Dedifferentiated amniotic fluid mesenchymal stem cell (primary cell): ENCODE measurements around the gene MTREX.

Experiments
- DNase-seq: peaks from one replicate; pipeline ENCODE4 v3.0.0-alpha.2; 2016; ENCODE audit errors: extremely low spot score

The MTREX gene

DNA sequence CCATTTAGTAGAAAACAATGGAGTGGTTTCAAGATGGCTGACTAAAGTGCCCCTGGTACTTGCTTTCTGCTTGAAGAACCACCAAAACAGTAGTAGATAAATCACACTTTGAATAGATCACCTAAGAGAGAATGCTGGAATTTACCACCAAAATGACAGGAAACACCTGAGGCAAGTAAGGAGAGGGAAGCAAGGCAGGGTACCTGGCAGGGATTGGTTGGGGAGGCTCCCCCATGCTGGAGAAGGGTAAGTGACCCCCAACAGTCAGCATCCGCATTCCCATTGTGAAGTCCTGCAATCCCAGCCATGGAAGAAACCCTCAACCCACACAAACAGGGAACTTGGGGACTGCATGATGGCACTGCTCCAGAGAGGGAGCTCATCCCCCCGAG, 121.4 kb downstream of the MTREX start:
- DNase-seq = no peak

DNA sequence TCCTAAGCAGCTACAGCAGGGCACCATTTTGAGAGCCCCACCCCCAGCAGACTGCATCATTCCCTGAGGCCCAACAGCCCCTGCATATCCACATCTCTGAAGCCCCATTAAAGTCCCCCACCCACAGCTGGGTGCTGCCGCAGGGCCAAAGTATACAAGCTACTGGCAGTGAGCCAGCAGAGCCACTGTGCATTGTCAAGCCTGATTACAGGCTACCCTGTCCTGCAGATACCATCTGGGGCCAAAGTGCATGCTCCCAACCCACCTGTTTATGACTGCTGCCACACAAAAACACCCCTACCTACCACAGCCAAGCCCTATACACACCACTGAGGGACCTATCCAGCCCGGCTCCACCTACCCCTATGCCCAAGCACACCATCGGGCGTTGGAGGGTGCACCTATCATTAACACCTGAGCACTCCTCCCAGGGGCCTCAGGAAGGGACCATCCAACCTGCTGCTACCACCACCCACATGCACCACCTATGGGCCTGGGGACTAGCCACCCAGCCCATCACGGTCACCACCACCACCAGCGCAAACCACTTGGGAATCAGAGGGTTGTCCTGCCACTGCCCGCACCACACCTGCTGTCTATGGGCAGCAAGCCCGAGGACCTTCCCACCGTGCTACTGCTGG, 121.9 kb downstream of the MTREX start:
- no peak for DNase-seq

DNA sequence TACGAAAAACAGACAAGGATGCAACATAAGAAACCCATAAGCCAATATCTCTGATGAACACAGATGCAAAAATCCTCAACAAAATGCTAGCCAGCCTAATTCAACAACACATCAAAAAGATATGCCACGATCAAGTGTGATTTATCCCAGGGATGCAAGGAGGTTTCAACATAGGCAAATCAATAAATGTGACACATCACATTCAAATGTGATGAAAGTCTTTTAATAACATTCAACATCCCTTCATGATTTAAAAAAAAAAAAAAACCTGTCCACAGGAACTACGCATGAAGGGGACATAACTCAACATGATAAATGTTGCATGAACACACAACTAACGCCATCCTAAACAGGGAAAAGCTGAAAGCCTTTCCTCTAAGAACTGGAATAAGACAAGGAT, 124.8 kb downstream of the MTREX start:
- DNase-seq = no peak

DNA sequence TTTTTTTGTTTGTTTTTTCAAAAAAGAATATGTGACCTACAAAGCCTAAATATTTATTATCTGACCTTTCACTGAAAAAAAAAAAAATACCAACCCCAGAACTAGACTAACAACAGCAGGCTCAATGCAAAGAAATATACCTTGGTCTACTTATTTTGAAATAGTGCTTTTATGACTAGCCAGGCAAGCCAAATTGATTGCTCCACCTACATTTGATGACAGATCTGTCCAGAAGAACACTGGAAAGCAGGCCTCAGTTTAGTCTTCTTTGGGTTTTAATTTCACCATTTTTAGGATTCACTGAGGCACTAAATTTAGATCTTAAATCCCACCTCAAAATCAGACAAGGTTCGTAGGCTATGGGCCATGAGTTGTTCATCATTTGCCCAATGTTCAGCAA, 129.7 kb downstream of the MTREX start:
- DNase-seq = no peak

DNA sequence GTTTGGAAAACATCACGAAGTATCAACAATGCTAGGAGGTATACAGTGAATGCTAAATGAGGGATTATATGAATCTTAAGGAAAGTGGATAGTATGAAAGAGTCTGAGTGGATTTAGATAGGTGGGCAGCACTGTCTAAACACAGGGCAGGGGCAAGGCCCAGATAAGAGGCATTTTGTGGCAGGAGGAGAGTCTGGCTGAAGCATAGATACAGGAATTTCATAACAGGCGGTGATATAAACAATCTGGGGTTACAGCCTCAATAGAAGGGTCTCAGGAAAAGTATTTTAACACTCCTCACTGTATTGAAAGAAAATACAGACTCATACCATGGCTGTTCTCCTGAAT, 130.0 kb downstream of the MTREX start:
- DNase-seq = no peak

DNA sequence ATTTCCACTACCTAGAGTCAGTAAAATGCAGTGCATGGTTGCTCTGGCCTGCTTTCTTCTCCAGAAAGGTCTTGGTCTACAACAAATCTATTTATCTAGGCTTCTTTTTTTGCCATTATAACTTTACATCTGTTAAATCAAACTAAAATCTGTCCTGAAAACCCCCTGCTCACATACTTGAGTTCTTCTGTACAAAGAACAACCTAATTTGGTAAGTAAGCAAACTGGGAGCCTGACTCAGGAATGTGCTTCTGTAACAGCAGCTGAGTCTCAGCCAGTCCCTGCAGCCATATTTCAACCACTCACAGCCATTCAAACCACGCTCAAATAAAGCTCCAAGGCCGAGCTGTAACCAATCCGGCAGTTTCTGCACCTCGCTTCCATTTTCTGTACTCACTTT, 131.2 kb downstream of the MTREX start:
- no peak for DNase-seq

DNA sequence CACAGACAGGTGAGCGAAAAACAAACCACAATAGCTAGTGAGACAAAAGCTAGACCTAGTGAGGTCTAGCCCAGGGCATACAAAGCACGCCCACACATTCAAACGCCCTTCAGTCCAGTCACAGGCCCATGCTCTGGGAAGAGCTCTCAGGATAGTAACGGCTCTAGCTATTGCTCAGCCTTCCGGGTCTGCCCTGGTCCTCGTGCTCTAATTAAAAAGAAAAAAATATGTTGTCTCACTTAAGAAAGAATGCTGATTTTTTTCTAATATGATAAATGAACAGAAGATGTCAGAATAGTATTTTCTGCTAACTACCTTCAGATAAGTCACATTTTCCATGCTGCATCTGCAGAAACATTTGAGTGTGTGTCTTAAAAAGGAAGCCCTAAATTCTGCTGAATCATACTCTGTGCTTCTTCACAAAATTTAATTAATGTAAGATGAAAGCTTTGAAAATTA, 132.4 kb downstream of the MTREX start:
- no peak for DNase-seq

DNA sequence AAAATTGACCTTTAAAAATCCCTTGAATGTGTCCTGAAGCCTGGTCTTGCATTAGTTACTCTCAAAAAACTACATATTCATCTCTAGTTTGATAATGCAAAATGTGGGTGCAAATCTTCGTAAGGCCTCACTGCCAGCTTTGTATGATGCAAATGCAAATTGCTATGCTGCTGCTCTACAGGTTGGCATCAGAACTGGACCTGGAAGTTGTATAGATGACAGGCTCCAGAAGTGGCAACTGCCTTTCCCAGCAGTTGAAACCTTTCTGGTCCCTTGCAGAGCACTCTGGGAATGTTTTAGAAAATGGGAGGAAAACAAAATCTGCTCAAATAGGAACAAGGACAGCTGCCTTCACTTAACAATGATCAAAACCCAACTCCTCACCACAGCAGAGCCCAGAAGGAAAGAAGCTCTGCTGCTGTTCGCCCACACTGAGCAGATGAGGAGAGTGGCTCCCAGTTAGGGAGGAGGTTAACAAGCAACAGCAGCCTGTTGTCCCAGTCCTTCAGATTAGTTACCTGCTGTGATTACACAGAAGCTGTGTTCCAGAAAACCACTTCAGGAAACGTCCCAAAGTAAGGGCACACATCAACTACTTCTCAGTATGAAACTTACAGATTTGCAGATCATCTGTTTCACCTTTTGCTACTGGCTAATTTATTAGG, 133.4 kb downstream of the MTREX start:
- DNase-seq = no peak

DNA sequence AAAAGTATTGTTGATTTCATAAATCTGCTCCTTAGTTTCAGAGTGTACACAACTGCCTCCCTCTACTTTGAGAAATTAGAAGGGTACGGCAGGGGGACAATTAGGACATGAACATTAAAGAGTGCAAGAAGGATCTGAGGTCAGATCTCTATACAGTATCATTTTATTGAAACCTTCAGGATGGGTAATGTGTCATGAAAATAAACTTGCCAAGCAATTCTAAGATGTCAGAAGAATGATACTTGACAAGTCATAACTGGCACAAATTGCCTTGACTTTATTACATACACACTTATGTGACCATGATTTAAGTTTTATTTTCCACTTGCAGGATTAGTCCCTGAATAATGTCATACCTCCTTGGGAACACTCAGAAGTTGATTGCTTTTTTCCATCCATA, 134.2 kb downstream of the MTREX start:
- no peak for DNase-seq

DNA sequence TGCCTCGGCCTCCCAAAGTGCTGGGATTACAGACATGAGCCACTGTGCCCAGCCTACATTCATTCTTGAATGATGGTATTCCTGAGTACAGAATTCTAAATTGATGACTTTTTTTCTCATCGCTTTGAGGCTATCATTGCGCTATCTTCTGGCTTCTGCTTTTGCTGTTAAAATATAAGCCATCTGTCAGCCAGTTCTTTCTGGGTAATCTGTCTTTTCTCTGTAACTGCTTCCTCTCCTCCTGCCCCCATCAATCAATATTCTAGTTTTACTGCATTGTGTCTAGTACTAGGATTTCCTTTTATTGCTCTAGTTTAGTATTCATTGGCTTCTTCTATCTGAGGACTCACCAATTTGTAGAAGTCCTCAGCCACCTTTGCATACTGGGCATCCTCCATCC, 138.0 kb downstream of the MTREX start:
- DNase-seq = no peak

DNA sequence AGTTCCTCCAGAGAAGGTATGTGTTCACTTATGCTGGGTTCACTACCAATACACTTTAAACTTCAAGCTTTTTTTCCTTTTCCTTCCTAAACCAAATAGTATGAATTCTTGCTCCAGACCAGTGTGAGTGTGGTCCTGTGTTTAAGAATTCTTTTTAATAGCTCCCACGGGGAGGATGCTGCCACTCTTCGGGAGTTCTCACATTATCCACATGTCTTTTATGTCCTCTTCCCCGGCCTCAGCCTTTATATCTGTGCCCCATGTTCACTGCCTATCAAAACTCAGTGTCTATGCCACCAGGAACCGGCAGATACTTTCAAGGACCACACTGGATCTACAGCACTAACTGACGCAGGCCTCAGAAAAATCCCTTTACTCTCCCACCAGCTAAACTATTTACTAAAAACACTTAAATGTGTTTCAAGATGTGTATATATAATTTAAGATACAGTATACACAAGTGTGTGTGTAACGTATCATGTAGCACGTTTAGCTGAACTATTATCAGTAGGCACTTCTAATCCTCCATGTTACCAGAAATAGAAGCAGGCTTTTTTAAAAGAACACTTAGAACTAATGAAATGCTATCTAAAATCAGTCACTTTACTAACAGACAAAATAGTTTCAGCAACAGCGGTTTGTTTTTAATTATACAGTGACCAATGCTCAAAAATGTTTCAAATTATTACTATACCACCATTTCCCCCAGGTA, 139.0 kb downstream of the MTREX start:
- DNase-seq = no peak

DNA sequence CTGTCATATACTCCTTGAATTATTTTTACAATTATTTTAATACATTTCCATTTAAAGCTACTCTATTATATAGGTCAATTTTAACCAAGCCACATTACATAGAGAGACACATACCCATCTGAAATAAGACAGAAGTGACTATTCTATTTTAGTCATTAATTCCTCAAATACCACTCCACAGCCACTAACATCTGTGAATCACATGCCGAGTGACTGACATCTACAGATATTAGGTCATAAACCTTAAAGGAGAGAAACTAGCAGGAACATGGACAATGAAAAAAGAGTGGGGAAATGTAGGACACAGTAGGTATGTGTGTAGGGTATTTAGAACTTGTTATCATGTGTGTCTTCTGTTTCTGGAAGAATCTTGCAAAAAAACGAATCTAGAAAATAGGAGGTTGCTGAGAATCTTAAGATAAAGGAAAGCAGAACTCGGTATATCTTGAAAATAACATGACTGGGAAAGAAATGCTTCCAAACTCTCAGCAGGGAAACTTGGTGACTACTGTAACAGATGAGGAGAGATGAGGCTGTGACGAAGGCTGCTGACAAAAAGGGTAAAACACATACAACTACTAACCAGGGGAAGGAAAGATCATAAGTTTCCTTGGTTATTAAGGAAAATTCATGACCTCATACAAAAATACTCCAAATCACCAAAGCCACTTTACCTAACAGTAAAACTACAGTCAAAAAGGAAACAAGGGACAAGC, 142.4 kb downstream of the MTREX start:
- DNase-seq = no peak

DNA sequence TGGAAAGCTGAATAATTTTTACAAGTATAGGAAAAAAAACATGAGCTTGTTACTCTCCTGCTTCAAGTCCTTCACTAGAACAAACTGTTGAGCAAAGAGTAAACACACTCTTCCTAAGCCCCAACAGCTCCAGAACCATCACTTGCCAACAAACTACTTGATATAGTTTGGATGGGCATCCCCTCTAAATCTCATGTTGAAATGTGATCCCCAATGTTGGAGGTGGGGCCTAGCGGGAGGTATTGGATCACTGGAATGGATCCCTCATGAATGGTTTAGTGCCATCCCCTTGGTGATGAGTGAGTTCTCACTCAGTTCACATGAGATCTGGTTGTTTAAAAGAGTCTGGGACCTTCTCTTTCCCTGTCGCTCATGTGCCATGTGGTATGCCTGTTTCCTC, 144.2 kb downstream of the MTREX start:
- no peak for DNase-seq

DNA sequence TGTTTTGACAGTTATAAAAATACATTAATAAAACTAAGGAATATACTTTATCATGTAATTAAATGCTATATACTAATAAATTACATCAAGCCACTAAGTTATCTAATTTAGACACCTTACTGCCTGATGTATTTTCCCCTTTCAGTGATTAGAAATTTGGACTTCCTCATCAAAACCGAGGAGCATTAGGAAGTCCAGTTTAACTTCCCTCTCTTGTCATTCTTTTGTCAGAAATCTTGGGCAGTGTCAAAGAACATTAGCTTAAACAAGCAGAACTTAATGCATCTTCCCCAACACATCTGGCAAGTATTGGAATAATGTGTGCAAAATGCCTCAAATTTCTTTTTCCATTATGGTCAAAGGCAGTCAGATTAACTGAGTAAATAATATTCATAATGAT, 145.4 kb downstream of the MTREX start:
- no peak for DNase-seq

DNA sequence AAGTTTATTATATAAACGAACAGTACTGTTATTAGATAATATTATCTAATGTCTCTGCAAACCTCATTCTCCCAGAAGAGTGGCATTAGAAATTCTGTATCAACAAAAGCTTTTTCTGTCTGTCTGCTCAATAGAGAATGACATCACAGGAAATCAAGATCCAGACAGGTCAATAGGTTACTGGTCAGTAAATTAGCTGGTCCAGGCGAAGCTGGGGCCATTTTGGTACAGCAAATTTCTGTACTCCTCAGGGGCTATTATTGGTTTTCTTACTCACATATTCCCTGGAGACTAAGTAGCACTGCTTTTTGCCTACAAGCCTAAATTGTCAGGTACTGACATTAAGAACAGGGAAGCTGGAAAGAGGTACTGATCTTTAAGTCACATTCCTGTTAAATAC, 146.5 kb downstream of the MTREX start:
- DNase-seq = no peak

DNA sequence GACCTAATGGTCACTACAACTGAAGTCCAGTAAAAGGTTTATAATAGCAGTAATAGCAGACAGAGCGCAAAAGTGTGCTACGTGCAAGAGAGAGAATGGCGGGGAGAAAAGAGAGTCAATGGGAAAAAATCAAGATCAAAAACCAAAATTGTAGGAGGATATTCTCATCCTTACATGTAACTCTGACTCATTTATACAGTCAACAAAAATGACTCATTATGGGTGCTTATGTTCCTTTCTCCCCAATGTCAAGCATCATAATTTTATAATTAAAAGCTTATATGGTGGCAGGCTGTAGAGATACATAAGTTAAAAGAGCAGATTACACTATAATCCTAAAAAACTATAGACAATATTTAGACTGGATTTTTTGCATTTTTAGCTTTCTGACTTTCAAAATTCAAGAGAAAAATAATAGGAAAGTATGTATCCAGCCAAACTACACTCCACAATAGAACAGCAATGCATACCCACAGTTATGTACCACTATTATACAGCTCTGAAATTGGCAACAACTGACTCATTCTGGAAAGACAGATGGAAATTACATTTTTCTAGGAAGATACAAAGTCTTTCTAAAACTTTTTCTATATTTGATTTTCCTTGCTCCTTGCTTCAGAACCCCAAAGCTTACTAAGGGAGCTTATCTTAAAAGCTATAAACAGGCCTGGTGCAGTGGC, 148.6 kb downstream of the MTREX start:
- no peak for DNase-seq

DNA sequence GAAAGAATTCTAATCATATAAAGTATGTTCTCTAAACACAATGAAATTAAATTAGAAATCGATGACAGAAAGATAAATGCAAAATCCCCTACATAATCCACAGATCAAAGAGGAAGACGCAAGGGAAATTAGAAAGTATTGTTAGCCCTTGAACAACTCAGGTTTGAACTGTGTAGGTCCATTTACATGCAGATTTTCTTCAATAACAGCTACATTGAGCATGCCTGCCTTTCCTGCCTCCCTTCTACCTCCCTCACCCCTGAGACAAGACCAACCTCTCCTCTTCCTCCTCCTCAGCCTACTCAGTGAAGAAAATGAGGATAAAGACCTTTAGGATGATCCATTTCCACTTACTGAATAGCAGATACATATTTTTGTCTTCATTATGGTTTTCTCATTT, 151.8 kb downstream of the MTREX start:
- DNase-seq = no peak

DNA sequence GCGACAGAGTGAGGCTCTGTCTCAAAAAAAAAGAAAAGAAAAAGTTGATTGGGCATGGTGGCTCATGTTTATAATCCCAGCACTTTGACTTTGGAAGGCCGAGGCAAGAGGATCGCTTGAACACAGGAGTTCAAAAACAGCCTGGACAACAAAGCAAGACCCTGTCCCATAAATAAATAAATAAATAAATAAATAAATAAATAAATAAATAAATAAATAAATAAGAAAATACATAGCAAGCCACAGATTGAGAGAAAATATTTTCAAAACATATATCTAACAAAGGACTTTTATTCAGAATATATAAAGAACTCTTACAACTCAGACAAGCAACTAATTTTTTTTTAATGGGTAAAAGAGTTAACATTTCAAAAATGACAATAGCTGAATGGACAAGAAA, 155.8 kb downstream of the MTREX start:
- no peak for DNase-seq

DNA sequence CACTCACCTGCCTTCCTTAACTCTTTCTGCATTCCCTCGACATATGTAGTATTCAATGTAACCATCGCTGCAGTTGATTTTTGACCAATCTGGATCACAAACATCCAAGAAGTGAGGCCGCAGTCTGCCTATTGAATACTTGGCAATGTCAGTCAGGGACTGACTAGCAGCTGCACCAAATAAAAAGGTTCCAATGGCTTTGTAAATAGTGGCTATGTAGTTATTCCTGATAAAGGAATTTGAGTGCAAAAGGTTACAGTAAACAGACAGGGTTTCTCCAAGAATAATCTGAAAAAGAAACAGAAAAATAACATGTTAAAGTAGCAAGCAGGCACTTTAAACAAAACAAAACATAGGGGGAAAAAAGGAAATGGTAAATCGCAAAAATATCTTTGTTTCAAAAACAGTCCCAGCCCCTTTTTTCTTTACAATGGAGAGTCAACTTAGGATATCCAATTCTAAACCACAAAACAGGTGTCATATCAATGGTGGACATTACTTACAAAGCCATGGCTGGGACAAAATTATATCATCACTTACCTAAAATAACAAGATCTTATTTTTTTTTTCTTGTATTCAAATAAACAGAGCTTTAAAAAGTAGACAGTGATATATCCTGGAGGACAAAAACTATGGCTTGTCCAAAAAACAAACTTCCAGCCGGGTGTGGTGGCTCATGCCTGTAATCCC, 160.2 kb downstream of the MTREX start:
- DNase-seq = no peak

DNA sequence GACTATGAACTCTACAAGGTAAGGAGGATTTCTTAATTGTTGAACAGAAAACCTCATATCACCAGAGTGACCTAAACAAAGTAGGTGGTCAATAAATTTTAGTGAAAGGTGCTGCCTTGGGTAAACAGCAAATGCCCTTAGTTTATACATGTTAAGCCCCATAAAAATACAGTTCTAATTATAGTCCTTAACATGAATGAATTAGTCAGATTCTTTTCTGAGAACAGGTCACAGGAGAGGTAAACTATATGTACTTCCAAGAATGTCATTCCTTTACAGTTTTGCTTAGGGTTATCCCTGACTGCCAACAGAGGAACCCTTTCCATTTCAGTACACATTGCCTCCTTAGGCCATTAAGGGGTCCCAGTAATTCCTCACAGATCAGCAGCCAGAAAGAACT, 162.1 kb downstream of the MTREX start:
- DNase-seq = no peak

DNA sequence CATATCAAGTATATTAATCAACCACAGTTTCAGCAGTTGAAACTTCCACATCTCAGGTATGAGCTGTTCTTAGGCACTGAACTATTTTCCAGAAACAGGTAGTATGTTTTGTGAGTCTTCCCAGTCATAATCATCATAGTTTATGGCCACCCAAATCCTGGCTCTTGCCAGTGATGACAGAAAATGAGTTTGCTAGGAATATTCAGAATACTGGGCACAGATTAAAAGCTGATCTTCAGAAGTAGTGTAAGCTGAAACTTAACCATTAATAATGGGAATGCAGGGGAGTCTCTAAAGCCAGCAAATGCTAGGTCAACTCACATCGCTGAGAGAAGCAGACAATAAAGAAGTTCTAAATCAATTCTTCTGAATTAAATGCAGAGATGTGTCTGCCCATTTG, 162.5 kb downstream of the MTREX start:
- no peak for DNase-seq

DNA sequence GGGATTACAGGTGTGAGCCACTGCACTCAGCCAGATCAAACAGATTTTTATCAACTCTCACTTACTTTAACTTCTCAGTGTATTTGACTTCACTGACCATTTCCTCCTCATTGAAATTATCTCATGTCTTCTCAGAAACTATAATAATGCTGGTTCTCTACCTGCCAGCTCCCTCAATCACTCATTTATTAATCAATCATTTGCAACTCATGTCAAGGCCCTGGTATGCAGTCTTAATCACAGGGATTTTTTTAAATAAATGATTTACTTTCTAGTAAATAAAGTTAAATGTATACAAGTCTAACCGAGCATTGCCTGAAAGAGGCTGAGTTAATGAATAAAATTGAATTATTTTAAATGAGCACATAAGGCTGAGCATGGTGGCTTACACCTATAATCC, 163.7 kb downstream of the MTREX start:
- no peak for DNase-seq
